ENCODE results near the gene IDI1.

DNA sequence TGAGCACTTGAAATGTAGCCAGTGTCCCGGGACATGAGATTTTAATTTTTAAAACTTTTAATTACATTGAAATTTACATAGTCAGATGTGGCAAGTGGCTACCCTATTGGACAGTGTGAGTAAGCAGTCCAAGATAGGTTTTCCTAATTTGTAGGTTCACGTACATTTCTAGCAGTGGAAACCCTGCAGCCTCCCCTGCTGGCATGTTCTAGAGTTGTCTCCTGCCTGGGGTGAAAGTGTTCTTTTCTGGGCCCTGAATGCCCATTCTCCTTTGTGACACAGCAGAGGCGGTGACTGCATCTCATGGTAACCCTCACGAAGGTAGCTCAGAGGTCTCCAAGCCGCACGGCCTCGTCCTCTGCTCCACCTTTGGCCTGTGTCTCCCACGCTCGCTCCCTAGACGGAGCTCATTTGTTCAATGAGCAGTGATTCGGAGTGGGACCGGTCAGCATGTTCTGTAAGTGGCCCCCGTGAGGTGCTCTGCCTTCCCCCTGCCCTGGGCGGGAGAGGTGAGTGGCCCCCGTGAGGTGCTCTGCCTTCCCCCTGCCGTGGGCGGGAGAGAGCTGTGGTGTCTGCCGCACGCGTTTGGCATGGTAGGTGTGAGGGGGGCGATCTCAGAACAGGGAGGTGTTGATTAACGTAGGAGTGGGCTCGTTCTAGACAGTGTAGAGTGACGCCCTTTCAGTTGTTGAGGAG lies 25.3 kb upstream of the IDI1 start:
- TF ChIP-seq, protein P1, sequence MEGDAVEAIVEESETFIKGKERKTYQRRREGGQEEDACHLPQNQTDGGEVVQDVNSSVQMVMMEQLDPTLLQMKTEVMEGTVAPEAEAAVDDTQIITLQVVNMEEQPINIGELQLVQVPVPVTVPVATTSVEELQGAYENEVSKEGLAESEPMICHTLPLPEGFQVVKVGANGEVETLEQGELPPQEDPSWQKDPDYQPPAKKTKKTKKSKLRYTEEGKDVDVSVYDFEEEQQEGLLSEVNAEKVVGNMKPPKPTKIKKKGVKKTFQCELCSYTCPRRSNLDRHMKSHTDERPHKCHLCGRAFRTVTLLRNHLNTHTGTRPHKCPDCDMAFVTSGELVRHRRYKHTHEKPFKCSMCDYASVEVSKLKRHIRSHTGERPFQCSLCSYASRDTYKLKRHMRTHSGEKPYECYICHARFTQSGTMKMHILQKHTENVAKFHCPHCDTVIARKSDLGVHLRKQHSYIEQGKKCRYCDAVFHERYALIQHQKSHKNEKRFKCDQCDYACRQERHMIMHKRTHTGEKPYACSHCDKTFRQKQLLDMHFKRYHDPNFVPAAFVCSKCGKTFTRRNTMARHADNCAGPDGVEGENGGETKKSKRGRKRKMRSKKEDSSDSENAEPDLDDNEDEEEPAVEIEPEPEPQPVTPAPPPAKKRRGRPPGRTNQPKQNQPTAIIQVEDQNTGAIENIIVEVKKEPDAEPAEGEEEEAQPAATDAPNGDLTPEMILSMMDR (IDR thresholded peaks at IDR 0.05) = no peak
- TF ChIP-seq POLR2A (IDR thresholded peaks at IDR 0.05) = no peak
